Activated T-cell treated with anti-CD3 and anti-CD28 coated beads for 4 hours (primary cell): ENCODE data around the gene ESPNL.

Experiments
- DNase-seq: peaks from one replicate; pipeline ENCODE4 v3.0.0-alpha.2; 2020

The ESPNL gene

DNA sequence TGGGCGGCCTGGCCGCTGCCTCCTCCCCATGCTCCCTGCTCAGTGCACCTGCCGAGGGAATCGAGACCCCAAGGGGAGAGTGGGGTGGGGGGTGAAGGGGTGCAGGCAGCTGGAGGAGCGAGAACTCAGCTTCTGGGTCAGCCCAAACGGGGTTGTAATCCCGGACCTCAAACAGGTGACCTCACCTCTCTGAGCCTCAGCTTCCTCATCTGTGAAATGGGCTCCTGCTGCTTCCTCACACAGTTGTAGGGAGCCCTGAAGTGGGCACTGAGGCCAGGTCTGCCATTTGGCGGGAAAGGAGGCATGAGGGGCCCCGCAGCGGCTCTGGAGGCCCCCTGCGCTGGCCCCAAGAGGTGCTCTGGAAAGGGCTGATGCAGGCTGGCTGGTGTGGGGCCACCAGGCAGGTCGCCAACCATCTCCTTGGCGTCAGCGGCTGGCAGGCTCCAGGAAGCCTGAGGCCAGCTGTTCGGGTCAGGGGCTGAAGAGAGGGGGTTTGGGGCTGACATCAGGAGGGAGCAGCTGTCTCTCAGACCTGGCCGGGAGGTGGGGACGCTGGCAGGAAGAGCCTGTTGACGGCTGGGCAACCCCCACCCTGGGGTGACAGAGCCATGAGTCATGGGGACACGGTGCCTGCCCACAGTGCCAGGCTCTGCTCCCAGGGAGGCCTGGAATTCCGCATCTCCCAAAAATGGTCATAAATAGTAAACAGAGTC, 43.3 kb downstream of the ESPNL start:
- no peak for DNase-seq

DNA sequence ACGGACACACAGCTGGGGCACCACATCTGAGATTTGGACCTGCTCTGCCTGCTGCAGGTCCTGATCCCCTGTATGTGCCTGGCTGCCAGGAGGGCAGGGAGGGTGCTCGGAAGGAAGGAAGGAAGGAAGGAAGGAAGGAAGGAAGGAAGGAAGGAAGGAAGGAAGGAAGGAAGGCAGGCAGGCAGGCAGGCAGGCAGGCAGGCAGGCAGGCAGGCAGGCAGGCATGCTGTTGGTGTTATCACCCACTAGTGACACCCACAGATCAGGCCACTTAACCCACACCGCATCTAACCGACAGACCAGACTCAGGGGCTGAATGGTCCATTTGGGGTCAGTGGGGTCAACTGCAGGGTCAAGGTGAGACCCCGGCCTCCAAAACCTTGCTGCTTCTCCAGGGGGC, 44.1 kb downstream of the ESPNL start:
- no peak for DNase-seq

DNA sequence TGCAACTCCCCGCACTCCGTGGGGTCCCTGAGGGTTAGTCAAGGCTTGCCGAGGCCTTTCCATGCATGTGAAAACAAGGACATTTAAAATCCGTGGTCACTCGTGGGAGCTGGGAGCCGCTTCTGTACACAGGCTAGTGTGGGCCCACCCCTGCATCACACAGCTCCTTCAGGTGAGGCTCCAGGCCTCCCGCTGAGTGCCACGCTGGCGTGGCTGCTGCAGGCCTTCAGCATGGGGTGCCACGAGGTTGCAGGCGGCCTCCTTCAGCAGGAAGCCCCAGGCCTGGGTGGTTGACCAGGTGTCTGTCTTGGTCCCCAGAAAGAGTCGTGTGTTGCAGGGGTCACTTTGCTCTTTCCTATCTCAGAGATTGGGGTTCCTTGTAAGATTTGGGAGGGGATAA, 44.9 kb downstream of the ESPNL start:
- no peak for DNase-seq

DNA sequence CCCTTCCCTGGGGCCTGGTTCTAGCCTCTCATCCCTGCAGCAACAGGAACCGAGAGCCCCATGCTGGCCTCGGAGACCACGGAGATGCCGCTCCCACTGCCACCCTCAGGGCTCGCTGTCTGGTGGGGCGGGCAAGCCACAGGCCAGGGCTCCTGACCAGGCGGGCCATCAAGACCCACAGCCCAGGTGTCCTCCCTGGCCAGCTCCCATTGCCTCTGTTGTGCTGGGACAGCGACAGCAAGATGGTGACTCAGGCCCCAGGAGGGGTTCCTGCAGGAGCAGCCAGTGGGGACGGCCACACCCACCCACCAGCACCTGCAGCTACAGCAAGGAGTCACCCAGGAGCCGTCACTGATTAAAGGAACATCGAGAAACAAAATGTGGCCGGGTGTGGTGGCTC, 45.7 kb downstream of the ESPNL start:
- no peak for DNase-seq

DNA sequence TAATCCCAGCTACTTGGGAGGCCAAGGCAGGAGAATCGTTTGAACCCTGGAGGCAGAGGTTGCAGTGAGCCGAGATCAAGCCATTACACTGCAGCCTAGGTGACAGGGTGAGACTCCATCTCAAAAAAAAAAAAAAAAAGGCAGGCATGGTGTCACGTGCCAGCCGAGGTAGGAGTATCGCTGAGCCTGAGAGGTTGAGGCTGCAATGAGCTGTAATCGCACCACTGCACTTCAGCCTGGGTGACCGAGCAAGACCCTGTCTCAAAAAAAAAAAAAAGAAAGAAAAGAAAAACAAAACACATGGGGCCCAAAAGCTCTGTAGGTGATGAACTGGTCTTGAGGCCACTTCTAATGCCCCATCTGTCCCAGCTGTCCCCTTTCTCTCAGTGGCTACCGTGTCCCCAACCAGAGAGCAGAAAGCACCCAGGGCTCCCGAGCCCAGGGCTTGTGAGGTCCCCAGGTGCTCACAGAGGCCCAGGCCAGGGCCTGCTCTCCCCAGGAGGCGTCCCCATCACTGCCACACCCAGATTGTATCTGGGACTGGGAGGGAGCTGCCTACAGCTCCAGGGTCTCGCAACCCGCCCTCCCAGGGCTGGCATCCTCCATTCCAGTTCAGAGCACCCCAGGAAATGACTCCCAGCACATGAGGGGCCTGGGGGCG, 46.9 kb downstream of the ESPNL start:
- DNase-seq, result no peak

DNA sequence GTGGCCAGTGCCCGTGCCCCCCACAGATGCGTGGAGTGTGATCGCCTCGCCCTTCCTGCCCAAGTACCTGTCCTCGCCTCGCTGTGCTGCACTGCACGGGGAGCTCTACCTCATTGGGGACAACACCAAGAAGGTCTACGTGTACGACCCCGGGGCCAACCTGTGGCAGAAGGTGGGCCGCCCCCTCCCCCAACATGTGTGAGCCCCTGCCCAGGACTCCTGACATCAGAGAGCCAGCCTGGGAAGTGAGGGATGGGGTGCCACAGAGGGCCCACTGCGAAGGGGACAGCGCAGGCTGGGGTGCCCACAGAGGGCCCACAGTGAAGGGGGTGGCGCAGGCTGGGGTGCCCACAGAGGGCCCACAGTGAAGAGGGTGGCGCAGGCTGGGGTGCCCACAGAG, 48.8 kb downstream of the ESPNL start:
- DNase-seq, result no peak

DNA sequence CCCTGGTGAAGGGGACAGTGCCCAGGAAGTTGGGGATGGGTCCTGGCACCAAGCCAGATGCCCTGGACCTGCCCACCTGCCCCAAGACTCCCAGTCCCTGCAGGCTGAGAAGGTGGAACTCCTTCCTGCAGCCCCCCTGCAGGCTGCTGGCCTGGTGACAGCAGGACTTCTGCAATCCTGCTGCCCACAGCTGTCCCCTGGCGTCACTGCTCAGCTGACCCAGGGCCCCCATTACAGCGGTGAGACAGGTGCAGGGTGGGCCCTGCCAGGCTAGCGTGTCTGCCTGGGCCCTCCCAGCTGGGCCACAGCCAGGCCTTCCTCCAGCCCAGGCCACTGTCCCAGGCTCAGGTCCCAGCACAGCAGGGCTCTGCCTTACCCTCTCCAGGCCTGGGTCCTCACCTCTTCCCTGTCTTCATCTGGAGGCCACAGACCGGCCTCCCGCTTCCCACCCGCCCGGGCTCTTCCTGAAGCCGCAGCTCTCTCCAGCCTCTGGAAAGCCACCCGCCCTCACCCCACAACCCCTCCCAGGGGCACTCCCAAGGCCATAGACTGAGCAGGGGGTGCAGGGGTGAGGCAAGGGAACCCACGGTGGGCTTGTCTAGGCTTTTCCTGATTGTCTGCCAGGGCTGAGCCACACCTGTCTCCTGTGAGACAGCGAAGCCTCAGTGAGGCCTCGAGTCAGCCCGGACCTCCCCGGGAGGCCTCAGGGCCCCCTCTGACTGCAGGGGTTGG, 49.9 kb downstream of the ESPNL start:
- DNase-seq, result no peak

DNA sequence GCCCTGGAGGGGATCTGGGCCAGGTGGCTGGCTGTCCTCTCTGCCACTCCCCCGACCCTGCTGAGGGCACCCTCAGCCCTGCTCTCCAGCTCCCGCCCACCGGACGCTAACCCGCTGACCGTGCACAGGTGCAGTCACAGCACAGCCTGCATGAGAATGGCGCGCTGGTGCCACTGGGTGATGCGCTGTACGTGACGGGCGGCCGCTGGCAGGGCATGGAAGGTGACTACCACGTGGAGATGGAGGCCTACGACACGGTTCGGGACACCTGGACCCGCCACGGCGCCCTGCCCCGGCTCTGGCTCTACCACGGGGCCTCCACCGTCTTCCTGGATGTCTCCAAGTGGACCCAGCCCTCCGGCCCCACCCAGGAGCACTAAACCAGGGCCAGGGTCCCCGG, 50.5 kb downstream of the ESPNL start:
- no peak for DNase-seq

DNA sequence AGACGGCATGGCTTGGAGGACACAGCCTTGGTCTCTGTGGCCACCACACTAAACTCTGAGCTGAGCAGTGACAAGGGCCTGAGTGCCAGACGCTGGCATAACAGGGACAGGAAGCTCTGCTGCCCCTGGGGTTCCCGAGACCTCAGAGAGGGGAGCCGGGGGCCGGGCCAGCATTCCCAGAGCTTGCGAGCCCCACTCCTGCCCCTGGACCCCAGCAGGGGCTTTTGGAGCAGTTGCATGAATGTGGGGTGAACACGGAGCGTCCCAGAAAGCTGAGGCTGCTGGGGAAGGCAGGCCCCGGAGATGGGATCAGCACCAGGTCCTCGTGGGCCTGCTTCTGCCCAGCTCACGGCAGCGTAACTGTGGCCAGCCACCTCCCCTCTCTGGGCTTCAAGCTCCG, 51.1 kb downstream of the ESPNL start:
- DNase-seq, result no peak

DNA sequence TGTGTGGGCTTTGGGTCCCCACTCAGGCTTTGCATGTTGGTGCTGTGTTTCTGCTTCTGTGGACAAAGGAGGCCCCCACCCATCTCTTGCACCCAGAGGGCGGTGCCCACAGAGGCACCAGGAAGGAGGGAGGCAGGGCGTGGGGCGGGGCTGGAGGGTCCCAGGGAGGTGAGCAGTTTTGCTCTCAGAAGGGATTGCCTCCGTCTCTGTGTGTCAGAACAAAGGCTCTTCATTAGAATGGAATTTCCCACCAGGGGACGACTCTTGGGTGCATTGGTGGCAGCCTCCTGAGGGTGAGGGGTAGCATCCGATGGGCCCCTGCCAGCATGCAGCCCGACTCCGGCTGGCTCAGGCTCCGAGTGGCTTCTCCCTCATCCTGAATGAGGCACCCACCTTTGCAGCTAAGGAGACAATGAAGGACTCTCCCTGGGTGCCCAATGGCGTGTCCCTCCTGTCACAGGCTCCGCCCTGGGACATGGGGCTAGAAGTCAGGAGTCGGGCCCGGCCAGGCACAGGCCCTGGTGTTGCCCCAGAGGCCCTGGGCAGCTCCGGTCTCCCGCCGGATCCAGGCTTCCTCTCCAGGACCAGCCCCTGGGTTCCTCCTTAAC, 51.6 kb downstream of the ESPNL start:
- no peak for DNase-seq

DNA sequence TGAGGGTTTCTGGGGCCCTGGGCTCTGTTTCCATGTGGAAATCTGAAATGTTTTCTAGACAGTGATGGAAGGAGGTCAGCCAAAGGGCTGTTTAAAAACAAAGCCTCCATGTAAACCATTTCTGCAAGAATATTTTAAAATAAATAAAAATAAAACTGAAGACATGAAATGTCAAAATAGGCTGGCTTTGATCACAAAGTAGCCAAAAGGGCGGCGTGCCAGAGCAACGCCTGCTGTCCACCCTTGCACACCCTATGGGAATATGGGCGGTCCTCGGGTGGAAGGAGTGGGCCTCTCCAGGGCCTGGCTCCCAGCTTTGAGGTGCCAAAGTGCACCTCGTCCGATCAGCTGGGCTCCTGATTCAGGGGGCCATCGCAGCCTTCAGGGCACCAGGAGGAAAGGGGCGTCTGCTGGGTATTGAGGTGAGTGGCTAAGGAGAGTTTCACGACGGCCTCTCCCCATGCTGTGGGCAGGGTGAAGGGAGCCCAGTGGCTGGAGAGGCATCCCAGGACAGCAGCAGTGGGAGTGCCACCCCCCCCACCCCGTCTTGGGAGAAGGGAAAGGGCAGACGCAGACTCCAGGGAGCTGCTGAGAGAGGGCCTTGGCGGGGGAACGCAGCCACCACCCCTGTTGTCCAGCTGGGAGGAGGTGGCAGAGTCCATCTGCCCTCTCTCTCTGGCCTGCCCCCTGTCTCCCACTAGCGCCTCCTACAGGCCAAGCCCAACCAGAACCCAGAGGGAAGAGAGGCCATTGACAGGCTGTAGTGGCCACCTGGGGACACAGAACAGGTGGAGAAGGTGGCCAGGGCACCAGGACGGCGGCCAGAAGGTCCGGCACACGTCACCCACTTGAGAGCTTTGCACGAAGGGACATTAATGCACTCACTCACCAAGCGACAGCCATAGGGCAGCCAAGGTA, 52.9 kb downstream of the ESPNL start:
- DNase-seq, result no peak

DNA sequence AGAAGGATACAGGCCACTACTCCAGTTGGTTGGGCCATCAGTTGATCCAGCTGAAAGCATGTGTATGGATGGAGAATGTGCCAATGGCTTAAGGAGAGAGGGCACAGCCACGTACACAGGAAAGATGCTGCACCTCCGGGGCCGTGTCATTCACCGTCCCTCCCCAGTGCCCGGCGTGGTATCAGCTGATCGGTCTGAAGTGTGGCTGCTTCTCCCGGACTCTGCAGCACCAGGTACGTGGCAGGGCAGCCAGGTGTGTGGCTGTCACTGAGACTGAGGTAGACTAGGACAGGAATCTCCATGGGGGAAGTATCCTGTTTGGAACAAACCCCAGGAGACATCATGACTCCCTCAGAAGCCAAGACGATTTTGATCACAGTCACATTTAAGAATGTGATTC, 54.4 kb downstream of the ESPNL start:
- DNase-seq, result no peak

DNA sequence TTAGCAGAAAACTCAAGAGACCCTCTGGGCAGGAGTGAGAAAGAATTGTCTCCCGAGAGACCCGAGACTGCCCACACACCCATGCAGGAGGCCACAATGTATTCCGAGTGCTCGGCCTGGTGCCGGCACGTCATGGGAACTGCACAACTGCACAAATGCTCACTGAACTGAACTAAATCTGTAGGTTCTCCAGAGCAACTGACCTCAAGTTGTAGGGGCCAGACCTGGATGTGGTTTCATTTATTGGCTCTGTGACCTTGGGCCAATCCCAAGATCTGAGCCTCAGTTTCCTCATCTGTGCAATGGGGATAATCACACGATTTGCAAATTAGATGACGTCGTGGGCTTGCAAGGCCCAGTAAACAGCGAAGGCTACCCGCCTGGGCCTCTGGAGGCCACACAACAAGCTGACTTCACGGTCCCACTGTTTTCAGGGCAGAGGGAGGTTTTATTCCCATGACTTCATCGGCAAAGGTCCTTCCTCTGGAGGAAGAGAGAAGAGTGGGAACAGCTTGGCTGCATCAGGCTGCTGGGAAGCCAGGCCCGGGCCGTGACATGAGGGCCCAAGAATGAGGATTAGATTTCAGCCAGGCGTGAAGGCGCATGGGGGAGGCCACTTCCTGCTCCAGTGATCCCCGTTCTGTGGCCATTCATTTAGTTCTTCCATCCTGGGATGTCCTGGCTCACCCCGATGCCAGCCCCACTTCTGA, 55.1 kb downstream of the ESPNL start:
- no peak for DNase-seq

DNA sequence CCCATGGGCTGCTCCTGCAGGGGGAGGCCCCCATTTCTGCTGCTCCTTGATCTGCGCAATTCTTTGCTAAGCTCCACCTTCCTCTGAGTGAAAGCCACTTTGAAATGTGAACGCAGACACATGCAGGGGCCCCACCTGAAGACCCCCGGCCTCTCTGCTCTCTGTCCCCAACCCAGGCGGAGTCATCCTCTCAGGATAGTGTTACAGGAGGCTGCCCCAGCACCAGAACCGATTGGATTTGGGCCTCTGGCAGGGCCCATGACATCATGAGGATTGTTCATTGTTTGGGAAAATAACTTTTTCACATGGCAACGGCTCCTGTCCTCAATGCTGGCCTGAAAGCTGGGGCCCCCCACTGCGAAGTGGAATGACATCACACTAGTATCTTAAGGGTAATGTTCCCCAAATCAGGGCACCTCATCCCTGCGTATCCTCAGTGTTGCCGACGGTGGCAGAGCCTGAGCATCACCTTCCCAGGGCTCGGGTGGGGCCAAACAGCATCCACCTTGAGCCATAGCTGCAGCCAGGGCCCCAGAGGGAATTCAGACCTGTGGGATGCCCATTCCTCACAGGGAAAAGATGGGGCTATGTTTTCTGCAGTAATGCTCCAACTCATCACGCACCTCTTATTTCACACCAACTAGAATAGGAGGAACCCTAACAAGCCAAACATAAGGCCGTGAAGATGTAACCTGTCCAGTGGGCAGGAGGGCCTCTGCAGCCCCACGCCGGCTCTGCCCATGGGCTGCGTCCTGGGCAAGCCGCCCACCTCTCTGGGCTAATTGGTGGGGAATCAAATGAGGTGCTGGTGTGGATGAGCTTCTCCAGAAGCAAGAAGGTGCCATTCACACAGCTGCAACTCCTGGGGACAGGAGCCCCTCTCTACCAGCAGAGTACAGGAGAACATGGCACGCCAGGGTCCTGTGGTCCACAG, 55.9 kb downstream of the ESPNL start:
- DNase-seq, result no peak

DNA sequence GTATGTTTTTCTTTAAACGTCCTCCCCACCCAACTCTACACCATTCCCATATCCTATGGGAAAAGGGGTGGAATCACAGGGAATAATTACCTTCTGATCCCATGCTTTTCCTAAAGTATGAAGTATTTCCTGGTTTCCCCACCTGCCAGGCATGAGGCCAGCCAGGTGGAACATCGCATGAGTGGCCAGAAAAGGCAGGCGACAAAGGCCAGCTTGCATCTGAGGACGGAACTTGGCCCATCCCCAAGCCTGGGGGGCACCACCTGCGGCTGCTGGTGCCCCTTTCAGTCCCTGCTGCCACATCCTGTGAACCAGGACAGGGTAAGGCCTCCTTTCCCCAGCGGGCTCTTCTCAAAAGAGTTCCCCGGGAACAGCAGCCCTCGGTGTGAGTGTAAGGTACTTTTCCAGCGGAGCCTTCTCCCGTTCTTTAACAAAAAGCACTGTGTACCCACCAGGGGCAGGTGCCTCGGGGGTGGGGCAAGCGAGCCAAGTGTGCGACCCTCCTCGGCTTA, 57.4 kb downstream of the ESPNL start:
- no peak for DNase-seq

DNA sequence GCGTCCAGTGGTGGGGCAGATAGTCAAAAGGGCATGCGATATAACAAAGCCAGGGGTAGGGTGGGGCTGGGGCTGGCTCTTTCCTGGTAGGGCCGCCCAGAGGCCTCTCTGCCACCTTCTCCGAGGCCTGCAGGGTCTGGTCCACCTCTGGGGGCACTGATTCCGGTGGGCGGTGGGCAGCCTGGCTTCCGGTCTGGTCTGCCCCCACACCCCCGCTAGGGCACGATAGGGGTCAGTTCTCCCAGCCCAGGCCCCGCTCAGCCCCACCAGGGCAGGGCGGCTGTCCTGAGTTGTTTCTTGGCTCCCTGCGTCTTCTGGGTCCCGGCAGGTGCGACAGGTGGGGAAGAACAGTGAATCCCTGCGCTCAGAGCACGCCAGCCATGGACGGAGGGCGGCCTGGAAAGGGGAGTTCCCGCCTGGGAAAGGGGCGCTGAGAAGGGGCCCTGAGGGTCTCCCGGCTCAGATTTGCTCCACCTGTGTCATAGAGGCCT, 57.9 kb downstream of the ESPNL start:
- DNase-seq, result no peak

DNA sequence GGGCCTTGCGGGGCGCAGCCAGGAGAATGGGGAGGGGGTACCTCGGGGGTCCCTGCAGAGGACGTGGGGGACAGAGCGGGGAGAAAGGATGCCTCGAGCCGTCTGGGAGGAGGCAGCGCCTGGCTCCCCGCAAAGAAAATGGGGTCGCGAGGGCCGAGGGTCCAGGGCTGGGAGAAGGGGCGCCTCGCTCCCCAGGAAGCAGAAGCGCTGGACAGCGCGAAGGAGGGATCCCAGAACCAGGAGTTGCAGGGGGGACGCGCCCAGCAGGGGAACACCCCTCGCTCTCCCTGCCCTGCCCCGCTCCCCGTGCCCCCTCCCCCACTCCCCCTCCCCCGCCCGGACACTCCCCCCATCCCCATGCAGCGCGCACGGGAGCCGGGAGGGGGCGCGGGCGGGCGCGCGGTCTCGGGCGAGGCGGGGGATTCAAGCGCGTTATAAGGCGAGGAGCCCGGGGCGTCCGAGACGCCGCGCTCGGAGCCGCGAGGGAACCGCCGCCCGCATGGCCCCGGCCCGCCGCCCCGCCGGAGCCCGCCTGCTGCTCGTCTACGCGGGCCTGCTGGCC, 58.5 kb downstream of the ESPNL start, which contains the start of gene ERFE:
ERFE (plus strand) TSS at position 462 of the 562 bp plus-strand sequence; CDS start at position 500, 38 bp downstream.
- DNase-seq, result peak; percentile 30

DNA sequence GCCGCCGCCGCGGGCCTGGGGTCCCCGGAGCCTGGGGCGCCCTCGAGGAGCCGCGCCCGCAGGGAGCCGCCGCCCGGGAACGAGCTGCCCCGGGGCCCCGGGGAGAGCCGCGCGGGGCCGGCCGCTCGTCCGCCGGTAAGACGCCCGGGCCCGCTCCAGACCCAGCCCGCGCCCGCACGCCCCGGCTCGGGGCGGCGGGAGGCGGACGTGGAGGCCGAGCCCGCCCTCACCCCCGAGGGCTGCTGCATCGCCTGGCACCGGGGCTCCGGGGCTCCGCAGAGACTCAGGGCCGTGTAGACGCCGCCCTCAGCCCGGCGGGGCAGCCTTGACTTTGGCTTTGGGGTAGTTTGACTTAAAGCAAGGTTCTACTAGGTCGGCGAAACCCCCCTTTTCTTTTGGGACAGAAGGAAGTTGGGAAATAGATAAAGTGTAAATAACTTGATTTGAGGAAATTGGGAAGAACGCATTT, 59.0 kb downstream of the ESPNL start:
- DNase-seq, result no peak

DNA sequence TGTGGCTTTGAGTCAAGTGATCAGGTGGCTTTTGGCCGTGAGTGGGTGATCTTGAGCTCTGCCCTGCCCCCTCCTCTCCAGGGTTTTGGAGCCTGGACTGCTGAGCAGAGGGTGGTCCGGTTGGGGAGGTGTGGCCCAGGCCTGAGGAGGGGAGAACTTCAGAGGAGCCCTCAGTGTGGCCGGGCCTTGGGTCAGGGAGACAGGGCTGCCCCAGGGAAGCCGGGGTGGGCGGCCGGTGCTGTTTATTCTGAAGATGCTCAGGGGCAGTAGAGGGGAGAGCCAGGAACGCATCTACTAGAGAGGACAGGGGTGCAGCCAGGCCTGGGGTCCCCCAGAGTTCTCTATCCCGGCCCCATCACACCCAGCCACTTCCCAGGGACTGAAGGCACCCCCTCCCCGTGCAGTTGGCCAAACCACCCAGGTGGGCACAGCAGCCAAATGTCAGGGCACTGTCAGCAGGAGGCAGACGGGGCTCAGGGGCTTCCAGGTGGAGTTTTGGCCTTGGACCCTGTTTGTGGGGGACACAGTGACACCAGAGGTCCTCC, 59.6 kb downstream of the ESPNL start:
- DNase-seq, result no peak
